HL-60 (cell line): ENCODE data around the gene CCDC88B.

Experiments
- DNase-seq, 2 experiments: peaks; one replicate each; pipeline ENCODE4 v3.0.0-alpha.2; 2010 to 2020; ENCODE audit warnings: low read depth in 1 of 2, low spot score in 1 of 2
- H3K27ac ChIP-seq: fragments of 250-450 bp; sonication (Bioruptor Pico); replicated peaks from 2 replicates; pipeline ENCODE4 v1.5.1; 2020; ENCODE audit warnings: mild to moderate bottlenecking, moderate library complexity
- H3K27me3 ChIP-seq: fragments of 250-450 bp; sonication (Bioruptor Pico); 2 replicates; pipeline ENCODE4 v1.5.1; 2021; ENCODE audit warnings: mild to moderate bottlenecking, moderate library complexity; ENCODE audit not compliant: insufficient read depth, poor library complexity, severe bottlenecking
- H3K4me3 ChIP-seq: replicated peaks from 2 replicates; pipeline ENCODE4 v1.5.1; 2011; ENCODE audit warnings: mild to moderate bottlenecking, control low read depth, low read length; ENCODE audit not compliant: insufficient read depth
- GABPA ChIP-seq: IDR thresholded peaks from 2 replicates; pipeline ENCODE4 v1.6.1; 2012; ENCODE audit warnings: low read depth
- POLR2AphosphoS5 ChIP-seq: IDR thresholded peaks from 2 replicates; pipeline ENCODE4 v1.6.1; 2012; ENCODE audit warnings: low read depth
- SPI1 ChIP-seq: IDR thresholded peaks from 2 replicates; pipeline ENCODE4 v1.6.1; 2012; ENCODE audit warnings: low read depth, mild to moderate bottlenecking, borderline replicate concordance
- TF ChIP-seq, protein P1 (sequence below): IDR thresholded peaks from one replicate; pipeline ENCODE4 v1.5.1; 2011; ENCODE audit warnings: low read length, control low read depth, inconsistent platforms; ENCODE audit not compliant: insufficient read depth
- TF ChIP-seq, protein P2 (sequence below): IDR thresholded peaks from 2 replicates; pipeline ENCODE4 v1.6.1; 2012; ENCODE audit warnings: low read depth; ENCODE audit not compliant: insufficient replicate concordance

Gene CCDC88B

DNA sequence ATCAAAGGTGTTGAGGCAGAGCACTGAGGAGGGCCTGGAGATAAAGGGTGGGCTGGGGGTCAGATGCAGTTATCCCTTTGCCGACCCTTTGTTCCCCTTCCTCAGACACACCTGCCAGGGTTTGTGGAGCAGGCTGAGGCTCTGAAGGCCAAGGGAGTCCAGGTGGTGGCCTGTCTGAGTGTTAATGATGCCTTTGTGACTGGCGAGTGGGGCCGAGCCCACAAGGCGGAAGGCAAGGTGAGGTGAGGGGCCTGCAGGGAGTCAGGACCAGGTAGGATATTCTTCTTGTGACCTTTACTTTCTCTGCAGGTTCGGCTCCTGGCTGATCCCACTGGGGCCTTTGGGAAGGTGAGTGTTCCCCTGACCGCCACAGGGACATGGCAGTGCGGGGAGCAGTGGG lies 19.4 kb upstream of the CCDC88B start:
- Histone ChIP-seq H3K27ac (no peak overlapping the region), H3K27me3 (no peaks in the 10 kb centered on the region), H3K4me3 (no peak overlapping the region)
- TF ChIP-seq SPI1 (no peak), POLR2AphosphoS5 (no peak), GABPA (no peak)
- TF ChIP-seq, protein P1, sequence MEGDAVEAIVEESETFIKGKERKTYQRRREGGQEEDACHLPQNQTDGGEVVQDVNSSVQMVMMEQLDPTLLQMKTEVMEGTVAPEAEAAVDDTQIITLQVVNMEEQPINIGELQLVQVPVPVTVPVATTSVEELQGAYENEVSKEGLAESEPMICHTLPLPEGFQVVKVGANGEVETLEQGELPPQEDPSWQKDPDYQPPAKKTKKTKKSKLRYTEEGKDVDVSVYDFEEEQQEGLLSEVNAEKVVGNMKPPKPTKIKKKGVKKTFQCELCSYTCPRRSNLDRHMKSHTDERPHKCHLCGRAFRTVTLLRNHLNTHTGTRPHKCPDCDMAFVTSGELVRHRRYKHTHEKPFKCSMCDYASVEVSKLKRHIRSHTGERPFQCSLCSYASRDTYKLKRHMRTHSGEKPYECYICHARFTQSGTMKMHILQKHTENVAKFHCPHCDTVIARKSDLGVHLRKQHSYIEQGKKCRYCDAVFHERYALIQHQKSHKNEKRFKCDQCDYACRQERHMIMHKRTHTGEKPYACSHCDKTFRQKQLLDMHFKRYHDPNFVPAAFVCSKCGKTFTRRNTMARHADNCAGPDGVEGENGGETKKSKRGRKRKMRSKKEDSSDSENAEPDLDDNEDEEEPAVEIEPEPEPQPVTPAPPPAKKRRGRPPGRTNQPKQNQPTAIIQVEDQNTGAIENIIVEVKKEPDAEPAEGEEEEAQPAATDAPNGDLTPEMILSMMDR: no peak
- TF ChIP-seq, protein P2, sequence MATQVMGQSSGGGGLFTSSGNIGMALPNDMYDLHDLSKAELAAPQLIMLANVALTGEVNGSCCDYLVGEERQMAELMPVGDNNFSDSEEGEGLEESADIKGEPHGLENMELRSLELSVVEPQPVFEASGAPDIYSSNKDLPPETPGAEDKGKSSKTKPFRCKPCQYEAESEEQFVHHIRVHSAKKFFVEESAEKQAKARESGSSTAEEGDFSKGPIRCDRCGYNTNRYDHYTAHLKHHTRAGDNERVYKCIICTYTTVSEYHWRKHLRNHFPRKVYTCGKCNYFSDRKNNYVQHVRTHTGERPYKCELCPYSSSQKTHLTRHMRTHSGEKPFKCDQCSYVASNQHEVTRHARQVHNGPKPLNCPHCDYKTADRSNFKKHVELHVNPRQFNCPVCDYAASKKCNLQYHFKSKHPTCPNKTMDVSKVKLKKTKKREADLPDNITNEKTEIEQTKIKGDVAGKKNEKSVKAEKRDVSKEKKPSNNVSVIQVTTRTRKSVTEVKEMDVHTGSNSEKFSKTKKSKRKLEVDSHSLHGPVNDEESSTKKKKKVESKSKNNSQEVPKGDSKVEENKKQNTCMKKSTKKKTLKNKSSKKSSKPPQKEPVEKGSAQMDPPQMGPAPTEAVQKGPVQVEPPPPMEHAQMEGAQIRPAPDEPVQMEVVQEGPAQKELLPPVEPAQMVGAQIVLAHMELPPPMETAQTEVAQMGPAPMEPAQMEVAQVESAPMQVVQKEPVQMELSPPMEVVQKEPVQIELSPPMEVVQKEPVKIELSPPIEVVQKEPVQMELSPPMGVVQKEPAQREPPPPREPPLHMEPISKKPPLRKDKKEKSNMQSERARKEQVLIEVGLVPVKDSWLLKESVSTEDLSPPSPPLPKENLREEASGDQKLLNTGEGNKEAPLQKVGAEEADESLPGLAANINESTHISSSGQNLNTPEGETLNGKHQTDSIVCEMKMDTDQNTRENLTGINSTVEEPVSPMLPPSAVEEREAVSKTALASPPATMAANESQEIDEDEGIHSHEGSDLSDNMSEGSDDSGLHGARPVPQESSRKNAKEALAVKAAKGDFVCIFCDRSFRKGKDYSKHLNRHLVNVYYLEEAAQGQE: no peak
- no peak for DNase-seq

DNA sequence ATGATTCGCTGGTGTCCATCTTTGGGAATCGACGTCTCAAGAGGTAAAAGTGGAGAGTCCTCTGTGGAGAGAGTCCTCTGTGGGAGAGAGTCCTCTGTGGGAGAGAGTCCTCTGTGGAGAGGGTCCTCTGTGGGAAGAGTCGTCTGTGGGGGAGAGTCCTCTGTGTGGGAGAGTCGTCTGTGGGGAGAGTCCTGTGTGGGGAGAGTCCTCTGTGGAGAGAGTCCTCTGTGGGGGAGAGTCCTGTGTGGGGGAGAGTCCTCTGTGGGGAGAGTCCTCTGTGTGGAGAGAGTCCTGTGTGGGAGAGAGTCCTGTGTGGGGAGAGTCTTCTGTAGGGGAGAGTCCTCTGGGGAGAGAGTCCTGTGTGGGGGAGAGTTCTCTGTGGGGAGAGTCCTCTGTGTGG lies 19.0 kb upstream of the CCDC88B start:
- Histone ChIP-seq H3K27ac (no peak overlapping the region), H3K4me3 (no peak overlapping the region), H3K27me3 (no peaks in the 10 kb centered on the region)
- TF ChIP-seq, protein P2: no peak
- TF ChIP-seq, protein P1: no peak
- TF ChIP-seq SPI1: no peak
- no peak for TF ChIP-seq POLR2AphosphoS5
- no peak for TF ChIP-seq GABPA
- DNase-seq: no peak

DNA sequence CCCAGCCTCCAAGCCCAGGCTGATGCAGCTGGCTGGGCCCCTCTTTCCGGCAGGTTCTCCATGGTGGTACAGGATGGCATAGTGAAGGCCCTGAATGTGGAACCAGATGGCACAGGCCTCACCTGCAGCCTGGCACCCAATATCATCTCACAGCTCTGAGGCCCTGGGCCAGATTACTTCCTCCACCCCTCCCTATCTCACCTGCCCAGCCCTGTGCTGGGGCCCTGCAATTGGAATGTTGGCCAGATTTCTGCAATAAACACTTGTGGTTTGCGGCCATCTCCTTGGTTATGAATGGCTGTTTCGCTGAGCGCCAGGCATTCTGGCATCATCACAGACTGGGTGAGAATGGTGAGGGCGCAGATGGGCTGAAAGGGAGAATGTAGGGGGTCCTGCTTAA lies 18.5 kb upstream of the CCDC88B start:
- H3K4me3 ChIP-seq: no peak overlapping the region
- H3K27me3 ChIP-seq: no peaks in the 10 kb centered on the region
- no peak for DNase-seq
- TF ChIP-seq GABPA (no peak), POLR2AphosphoS5 (no peak), SPI1 (no peak)
- TF ChIP-seq, protein P2: no peak
- no peak overlapping the region for H3K27ac ChIP-seq

DNA sequence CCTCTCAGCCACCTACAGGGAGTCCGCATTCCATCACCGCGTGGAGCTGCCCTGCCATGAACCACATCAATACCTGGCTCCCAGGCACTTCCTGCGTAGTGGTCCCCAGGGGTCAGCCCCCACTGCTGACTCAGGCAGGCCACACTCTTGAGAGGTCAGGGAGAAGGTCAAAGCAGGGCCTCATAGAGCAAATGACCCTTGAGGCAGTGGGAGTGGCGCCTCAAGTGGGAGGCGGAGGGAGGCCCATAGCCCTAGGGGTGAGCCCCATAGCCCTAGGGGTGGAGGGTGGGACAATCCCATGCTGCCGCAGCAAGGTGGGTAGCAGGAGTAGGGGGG lies 17.1 kb upstream of the CCDC88B start:
- TF ChIP-seq, protein P2: no peak
- TF ChIP-seq SPI1: no peak
- Histone ChIP-seq H3K27me3 (no peaks in the 10 kb centered on the region), H3K27ac (no peak overlapping the region), H3K4me3 (no peak overlapping the region)
- no peak for DNase-seq
